22Rv1 (cell line): ENCODE data around the gene NGFR.

ENCODE experiments used
- CTCF ChIP-seq: fragments of 450-650 bp; IDR thresholded peaks from 2 replicates; pipeline ENCODE4 v1.5.1; 2017; ENCODE audit warnings: mild to moderate bottlenecking
- ZFX ChIP-seq: fragments of 450-650 bp; IDR thresholded peaks from 2 replicates; pipeline ENCODE4 v1.6.1; 2017; ENCODE audit warnings: antibody characterized with exemption, borderline replicate concordance

GRCh38 chr17:49557312-49558024 is 62.4 kb downstream of the NGFR start:
- TF ChIP-seq CTCF: peak; percentile 86
- TF ChIP-seq ZFX: no peak
